SJCRH30 (cell line): Measurements from ENCODE around the gene SCNM1. TPM values are rescaled to one million over a fixed set of nuclear protein-coding genes. Genes with fewer than 3 reads are reported as not detected.
"Not testable (repeated sequence)": the region's sequence is repeated elsewhere in the genome, so short reads cannot be mapped to it uniquely, and the experiment has no call there.

Experiments used
- DNase-seq, 2 experiments: peaks; one replicate each; pipeline ENCODE4 v3.0.0-alpha.2; 2015 to 2020
- H3K27ac ChIP-seq: fragments of 250-450 bp; sonication (Bioruptor Pico); 2 replicates; pipeline ENCODE4 v1.5.1; 2020; ENCODE audit warnings: mild to moderate bottlenecking, moderate library complexity
- H3K27me3 ChIP-seq: fragments of 250-450 bp; sonication (Bioruptor Pico); 2 replicates; pipeline ENCODE4 v1.5.1; 2020; ENCODE audit warnings: mild to moderate bottlenecking, moderate library complexity
- H3K36me3 ChIP-seq: fragments of 250-450 bp; sonication (Bioruptor Pico); 2 replicates; pipeline ENCODE4 v1.5.1; 2020; ENCODE audit warnings: mild to moderate bottlenecking, moderate library complexity
- H3K4me1 ChIP-seq: fragments of 250-450 bp; sonication (Bioruptor Pico); 2 replicates; pipeline ENCODE4 v1.5.1; 2020; ENCODE audit warnings: mild to moderate bottlenecking, moderate library complexity
- H3K4me3 ChIP-seq: fragments of 250-450 bp; sonication (Bioruptor Pico); 2 replicates; pipeline ENCODE4 v1.5.1; 2020; ENCODE audit warnings: mild to moderate bottlenecking, moderate library complexity
- H3K9me3 ChIP-seq: fragments of 250-450 bp; sonication (Bioruptor Pico); replicated peaks from 2 replicates; pipeline ENCODE4 v1.5.1; 2020; ENCODE audit warnings: mild to moderate bottlenecking, moderate library complexity
- total RNA-seq: library from RNA; depleted of rRNA; stranded (reverse); fragments of >200 nt; shearing (Covaris generic); gene quantifications from 2 replicates; pipeline ENCODE4 v1.2.3, GENCODE V29; 2014; rRNA removed

The SCNM1 gene
- total RNA-seq, 1 experiment from 2014 or later: 57.8 TPM

DNA sequence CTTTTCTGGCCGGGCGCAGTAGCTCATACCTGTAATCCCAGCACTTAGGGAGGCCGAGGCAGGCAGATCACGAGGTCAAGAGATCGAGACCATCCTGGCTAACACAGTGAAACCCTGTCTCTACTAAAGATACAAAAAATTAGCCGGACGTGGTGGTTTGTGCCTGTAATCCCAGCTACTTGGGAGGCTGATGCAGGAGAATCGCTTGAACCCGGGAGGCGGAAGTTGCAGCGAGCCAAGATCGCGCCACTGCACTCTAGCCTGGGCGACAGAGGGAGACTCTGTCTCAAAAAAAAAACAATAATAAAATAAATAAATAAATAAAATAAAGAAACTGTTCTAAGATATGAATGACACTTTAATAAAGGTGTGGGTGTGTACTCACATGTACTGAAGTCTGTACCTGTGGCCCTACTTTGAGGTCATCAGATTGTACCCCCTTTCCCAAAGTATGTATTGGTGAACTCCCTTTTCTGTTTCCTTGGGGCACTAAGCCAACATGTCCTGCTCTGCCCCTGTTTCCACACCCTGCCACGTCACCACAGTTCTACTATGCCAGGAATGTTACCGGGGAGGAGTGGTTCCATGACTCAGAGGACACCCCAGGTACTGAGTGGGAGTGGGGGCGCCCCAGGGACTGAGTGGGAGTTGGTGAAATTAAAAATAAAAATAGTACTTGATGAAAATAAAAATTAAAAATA lies 29.1 kb downstream of the SCNM1 start:
- H3K9me3 ChIP-seq, H3K36me3 ChIP-seq, H3K27me3 ChIP-seq, H3K4me1 ChIP-seq: not testable (repeated sequence)
- Histone ChIP-seq H3K4me3 (peak overlapping the region; percentile 44), H3K27ac (peak overlapping the region; percentile 10; the same call in 1 of the 2 replicates)
- peak; percentile 55 to 62 for DNase-seq

DNA sequence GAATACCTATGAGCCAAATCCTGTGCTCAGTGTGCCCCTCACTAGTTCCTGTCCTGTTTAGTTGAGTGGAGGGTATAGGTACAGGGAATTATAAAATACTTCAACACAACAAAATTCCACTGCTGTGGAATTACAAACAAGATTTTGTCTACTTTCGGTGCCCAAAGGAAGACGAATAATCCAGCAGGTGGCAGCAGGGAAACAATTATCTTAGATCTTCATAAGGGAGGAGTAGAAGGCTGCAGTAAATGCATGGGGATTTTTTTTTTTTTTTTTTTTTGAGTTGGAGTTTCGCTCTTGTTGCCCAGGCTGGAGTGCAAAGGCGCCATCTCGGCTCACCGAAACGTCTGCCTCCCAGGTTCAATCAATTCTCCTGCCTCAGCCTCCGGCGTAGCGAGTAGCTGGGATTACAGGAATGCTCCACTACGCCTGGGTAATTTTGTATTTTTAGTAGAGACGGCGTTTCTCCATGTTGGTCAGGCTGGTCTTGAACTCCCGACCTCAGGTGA lies 30.4 kb downstream of the SCNM1 start:
- peaks cover 2% of the 10 kb centered on the region; the same call in 1 of the 2 replicates for H3K4me1 ChIP-seq
- H3K27ac ChIP-seq: no peak overlapping the region
- H3K27me3 ChIP-seq: no peaks in the 10 kb centered on the region
- peak overlapping the region; percentile 44 for H3K4me3 ChIP-seq
- H3K36me3 ChIP-seq: no peaks in the 10 kb centered on the region
- peak; percentile 71 to 86 for DNase-seq
- no peaks in the 10 kb centered on the region for H3K9me3 ChIP-seq

DNA sequence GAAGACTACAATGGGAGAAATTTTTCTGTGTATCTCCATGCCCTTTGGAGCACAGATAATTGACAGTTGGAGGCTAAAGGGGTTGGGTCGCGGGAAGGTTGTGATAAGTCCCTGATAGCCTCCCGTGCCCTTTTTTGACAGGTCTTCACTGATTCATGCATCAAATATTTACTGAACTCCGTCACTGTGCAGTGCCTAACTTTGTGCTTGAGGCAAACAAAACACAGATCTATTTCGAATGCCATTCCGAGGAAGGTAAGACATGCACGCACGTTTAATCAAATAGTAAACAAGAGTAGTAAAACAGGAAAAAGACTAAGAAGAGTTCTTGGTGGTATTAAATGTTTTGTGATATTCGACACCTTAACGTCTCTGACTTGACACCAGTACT lies 31.9 kb downstream of the SCNM1 start:
- Histone ChIP-seq H3K4me1 (peaks cover 2% of the 10 kb centered on the region; the same call in 1 of the 2 replicates), H3K27me3 (no peaks in the 10 kb centered on the region), H3K36me3 (peaks cover 4% of the 10 kb centered on the region; the same call in 1 of the 2 replicates)

DNA sequence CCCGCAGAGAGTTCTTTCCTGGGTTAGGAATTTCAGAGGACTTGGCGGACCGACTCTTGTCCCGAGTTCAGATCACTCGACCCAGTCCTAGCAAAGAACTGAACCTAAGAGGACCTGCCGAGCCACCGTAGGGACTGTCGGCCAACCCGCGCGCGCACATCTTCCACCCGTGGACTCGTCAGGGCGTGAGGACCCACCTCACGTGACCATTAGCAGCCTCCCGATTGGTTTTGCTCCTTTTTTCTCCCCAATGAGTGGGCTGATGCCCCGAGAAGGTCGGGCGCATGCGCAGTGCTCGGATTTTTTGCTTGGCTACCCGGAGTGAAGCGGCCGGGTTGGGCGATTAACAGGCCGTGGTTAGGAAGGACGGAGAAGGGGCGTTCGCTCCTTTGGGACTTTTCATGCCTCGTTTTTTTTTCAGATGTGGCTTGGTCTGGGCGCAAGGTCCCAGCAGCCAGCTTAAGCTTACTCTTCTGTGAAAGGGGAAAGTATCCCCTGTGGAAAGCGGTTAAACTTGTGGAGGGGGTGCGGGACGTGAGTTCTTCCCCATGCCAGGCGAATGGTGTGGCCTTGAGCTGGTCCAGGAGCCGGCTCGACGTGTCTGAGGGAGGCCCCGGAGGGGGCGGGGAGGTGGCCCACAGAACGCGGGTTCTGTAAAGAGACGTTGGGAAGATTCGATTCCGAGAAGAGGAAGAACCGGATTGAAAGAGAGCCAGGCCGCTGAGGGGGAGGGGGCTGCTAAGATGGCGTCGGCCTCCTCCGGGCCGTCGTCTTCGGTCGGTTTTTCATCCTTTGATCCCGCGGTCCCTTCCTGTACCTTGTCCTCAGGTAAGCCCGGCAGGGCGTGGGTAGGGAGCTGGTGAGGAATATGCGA lies 32.5 kb downstream of the SCNM1 start, which contains the start of gene PIP5K1A:
Gene PIP5K1A (plus strand): TSS at position 299 of the 874 bp plus-strand sequence. CDS start 445 bp downstream, at position 744.
- Histone ChIP-seq H3K4me1 (peaks cover 2% of the 10 kb centered on the region; the same call in 1 of the 2 replicates), H3K4me3 (peak within 1 kb of the TSS; percentile 73), H3K9me3 (no peaks in the 10 kb centered on the region), H3K27ac (peak within 1 kb of the TSS; percentile 53), H3K27me3 (no peaks in the 10 kb centered on the region), H3K36me3 (peaks cover 4% of the 10 kb centered on the region; the same call in 1 of the 2 replicates)
- peak; percentile 98 to 99 for DNase-seq

More for the DNA sequence above, 31.9 kb downstream of the SCNM1 start:
- no peak overlapping the region; the same call in 1 of the 2 replicates for H3K27ac ChIP-seq
- peak overlapping the region; percentile 73 for H3K4me3 ChIP-seq
- H3K9me3 ChIP-seq: no peaks in the 10 kb centered on the region
- DNase-seq: no peak

DNA sequence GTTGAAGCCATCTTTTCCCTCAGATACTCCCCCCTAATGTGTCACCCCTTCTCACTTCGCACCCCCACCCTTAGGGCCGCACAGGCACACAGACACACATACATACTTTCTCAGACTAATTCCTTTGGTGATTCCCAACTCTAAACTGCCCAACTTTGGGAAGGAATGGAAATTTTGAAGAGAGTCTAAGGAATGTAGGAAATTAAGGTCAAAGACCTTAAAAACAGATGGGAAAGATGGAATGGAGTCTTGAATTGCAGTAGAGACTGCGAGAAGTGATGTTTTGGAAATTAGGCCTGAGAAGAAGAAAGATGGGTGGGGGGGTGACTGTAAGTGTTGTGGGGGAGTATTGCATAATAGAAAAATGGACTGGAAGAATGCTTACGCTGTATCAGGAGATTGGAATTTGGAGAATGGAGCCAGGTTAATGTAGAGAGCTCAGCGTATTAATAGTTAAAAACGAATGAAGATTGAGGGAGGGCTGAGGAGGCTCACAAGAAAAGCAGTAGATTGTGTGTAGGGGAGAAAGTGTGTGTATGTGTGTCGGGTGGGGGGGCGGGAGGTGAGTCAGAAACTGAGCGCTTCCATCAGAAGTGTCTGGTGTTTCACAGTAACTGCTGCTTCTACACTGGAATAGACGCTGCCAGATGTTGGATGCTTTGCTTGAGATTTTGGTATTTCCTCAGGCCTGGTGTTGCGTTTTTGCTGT lies 34.1 kb downstream of the SCNM1 start:
- Histone ChIP-seq H3K4me3 (peak overlapping the region; percentile 73), H3K4me1 (peaks cover 2% of the 10 kb centered on the region; the same call in 1 of the 2 replicates), H3K36me3 (peaks cover 6% of the 10 kb centered on the region; the same call in 1 of the 2 replicates), H3K27me3 (no peaks in the 10 kb centered on the region), H3K9me3 (no peaks in the 10 kb centered on the region), H3K27ac (no peak overlapping the region)
- DNase-seq: no peak

DNA sequence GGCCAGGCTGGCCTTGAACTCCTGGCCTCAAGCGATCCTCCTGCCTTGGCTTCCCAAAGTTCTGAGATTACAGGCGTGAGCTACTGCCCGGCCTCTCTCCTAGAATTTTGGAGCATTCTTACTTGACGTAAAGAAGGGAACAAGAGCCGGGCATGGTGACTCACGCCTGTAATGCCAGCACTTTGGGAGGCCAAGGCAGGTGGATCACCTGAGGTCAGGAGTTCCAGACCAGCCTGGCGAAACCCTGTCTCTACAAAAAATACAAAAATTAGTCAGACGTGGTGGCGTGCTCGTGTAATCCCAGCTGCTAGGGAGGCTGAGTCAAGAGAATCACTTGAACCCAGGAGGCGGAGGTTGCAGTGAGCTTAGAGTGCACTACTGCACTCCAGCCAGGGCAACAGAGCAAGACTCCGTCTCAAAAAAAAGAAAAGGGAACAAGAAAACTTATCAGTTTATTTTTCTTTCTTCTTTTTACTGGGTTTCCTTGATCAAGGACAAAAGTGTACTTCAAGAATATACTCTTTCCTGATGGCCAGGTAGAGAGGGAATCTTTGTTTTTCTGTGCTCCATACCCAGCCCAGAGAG lies 39.5 kb downstream of the SCNM1 start:
- not testable (repeated sequence) for DNase-seq, H3K9me3 ChIP-seq, H3K27ac ChIP-seq, H3K4me1 ChIP-seq, H3K4me3 ChIP-seq, H3K27me3 ChIP-seq
- peaks cover 35% of the 10 kb centered on the region for H3K36me3 ChIP-seq

DNA sequence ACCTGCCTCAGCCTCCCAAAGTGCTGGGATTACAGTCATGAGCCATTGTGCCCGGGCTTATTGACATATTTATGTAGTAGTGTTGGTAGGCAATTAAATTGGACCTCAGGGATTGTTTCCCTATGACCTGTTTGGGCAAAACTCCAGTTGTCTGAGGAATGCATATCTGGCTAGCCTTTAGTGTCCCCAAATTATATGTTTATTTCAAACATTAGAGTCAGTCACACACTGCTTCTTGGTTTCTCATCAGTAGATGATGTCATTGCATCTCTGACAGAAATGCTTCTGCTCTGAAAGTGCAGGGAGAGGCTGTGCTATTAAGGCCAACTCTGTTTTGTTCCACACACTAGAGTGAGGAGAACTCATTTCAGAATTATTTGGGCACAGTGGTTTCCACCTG lies 44.9 kb downstream of the SCNM1 start:
- Histone ChIP-seq H3K4me1 (no peaks in the 10 kb centered on the region), H3K27me3 (no peaks in the 10 kb centered on the region), H3K4me3 (no peak overlapping the region), H3K9me3 (no peaks in the 10 kb centered on the region), H3K27ac (no peak overlapping the region), H3K36me3 (peaks cover 48% of the 10 kb centered on the region)
- no peak for DNase-seq

DNA sequence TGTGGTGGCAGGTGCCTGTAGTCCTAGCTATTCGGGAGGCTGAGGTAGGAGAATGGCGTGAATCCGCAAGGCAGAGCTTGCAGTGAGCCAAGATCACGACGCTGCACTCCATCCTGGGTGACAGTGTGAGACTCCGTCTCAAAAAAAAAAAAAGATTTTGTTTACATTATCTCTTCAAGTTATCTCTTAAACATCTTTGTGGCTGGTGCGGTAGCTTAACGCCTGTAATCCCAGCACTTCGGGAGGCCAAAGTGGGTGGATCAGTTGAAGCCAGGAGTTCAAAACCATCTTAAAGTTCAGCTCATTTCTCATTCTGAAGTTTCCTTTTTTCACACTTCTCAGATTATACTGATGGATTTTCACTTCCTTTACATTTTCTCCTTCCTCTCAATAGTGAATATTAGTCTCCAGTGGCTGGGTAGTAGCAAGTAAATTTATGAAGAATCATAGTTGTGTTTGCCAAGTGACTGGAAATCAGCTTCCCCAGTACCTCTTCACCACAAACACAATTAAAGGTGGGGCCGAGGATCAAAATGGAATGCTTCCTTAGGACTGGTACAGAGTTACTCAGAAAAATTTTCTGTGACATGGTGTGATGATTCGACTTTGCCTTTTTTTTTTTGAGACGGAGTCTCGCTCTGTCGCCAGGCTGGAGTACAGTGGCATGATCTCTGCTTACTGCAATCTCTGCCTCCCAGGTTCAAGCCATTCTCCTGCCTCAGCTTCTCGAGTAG lies 46.2 kb downstream of the SCNM1 start:
- H3K27ac ChIP-seq: no peak overlapping the region
- no peak overlapping the region for H3K4me3 ChIP-seq
- DNase-seq: no peak
- H3K27me3 ChIP-seq: no peaks in the 10 kb centered on the region
- H3K36me3 ChIP-seq: peaks cover 35% of the 10 kb centered on the region
- H3K9me3 ChIP-seq: no peaks in the 10 kb centered on the region
- no peaks in the 10 kb centered on the region for H3K4me1 ChIP-seq

DNA sequence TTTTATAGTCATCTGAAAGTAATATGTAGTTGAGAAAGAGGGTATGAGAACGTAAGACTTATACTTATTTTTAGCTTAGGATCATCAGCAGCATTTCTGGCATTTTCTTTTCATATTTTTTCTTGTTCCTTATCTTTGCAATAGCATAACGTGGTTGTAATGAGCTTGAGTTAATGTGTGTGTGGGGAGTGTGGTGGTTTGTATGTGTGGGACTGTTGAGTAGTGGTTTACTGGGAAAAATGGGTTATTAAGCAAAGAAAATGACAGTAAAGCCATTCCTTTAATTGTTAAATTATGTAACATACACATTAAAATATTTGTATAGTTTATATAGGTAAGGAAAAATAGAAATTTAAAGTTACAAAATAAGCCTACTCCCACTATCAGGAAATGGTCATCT lies 47.6 kb downstream of the SCNM1 start:
- no peaks in the 10 kb centered on the region for H3K9me3 ChIP-seq
- H3K27me3 ChIP-seq: no peaks in the 10 kb centered on the region
- H3K27ac ChIP-seq: no peak overlapping the region
- peaks cover 31% of the 10 kb centered on the region for H3K36me3 ChIP-seq
- no peak for DNase-seq
- no peaks in the 10 kb centered on the region for H3K4me1 ChIP-seq
- H3K4me3 ChIP-seq: no peak overlapping the region

Other genes starting within 250 kb of the SCNM1 start
- 42.8 and 46.2 TPM in 2 replicates for gene SETDB1, start 239.8 kb upstream of the SCNM1 start, total RNA-seq
- gene CERS2, start 191.3 kb upstream of the SCNM1 start, total RNA-seq: 87.3 and 95.2 TPM in 2 replicates
- not detected in 2 replicates for gene ANXA9, start 183.9 kb upstream of the SCNM1 start, total RNA-seq
- gene MINDY1, start 159.2 kb upstream of the SCNM1 start, total RNA-seq: 2.0 and 2.5 TPM in 2 replicates
- 15.0 and 17.4 TPM in 2 replicates for gene PRUNE1, start 157.7 kb upstream of the SCNM1 start, total RNA-seq
- 0.22 and 0.56 TPM in 2 replicates for gene BNIPL, start 129.6 kb upstream of the SCNM1 start, total RNA-seq
- gene C1orf56, start 118.4 kb upstream of the SCNM1 start, total RNA-seq: 1.8 and 2.0 TPM in 2 replicates
- 42.2 and 48.3 TPM in 2 replicates for gene CDC42SE1, start 106.5 kb upstream of the SCNM1 start, total RNA-seq
- gene MLLT11, start 105.7 kb upstream of the SCNM1 start, total RNA-seq: 14.9 and 15.7 TPM in 2 replicates
- gene GABPB2, start 95.4 kb upstream of the SCNM1 start, total RNA-seq: 3.0 and 3.2 TPM in 2 replicates
- 11.2 and 12.5 TPM in 2 replicates for gene SEMA6C, start 19.5 kb upstream of the SCNM1 start, total RNA-seq
- gene TNFAIP8L2, start 9.5 kb upstream of the SCNM1 start, total RNA-seq: not detected in 2 replicates
- 13.4 and 15.8 TPM in 2 replicates for gene LYSMD1, start 242 bp upstream of the SCNM1 start, total RNA-seq
- not detected in 2 replicates for gene TMOD4, start 9.8 kb downstream of the SCNM1 start, total RNA-seq
- gene VPS72, start 24.1 kb downstream of the SCNM1 start, total RNA-seq: 49.4 and 55.2 TPM in 2 replicates
- 85.0 and 99.3 TPM in 2 replicates for gene PIP5K1A, start 32.4 kb downstream of the SCNM1 start, total RNA-seq
- 130 and 132 TPM in 2 replicates for gene PSMD4, start 88.6 kb downstream of the SCNM1 start, total RNA-seq
- 16.1 and 17.6 TPM in 2 replicates for gene ZNF687, start 116.2 kb downstream of the SCNM1 start, total RNA-seq
- 29.4 and 32.3 TPM in 2 replicates for gene PI4KB, start 161.3 kb downstream of the SCNM1 start, total RNA-seq
- 29.1 and 33.2 TPM in 2 replicates for gene RFX5, start 181.1 kb downstream of the SCNM1 start, total RNA-seq
- gene SELENBP1, start 206.6 kb downstream of the SCNM1 start, total RNA-seq: 10.4 and 11.8 TPM in 2 replicates
- gene PSMB4, start 233.4 kb downstream of the SCNM1 start, total RNA-seq: 355 and 363 TPM in 2 replicates